Measurements from ENCODE around the gene RPS15A.
"Not testable (repeated sequence)": the region's sequence is repeated elsewhere in the genome, so short reads cannot be mapped to it uniquely, and the experiment has no call there.

The RPS15A gene

DNA sequence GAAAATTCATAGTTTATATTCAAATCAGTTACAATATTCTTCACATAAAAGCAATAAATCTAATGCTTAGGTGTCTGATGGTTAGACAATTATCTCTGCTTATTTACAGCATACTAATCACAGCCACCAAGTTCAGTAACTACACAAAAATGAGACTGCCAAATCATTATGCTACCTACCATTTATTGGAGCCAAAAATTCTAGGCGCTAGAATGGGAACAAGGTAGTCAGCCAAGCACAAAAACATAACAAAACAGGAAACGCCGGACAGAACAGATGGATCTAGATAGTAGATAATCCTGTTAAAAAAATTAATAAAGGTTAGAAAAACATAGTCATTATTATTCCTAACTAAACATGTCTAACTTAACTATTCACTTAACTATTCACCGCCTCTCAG is 7.6 kb upstream of the RPS15A start:
- no peak for FAIRE-seq
- no peak for DNase-seq (ENCODE audit: low spot score)

- no peak for DNase-seq (ENCODE audit: low spot score)
These were observed 6.2 kb upstream of the RPS15A start for GRCh38 chr16:18796377-18796776.

GRCh38 chr16:18792836-18793433 is 2.8 kb upstream of the RPS15A start:
- DNase-seq (ENCODE audit: low spot score) (no peak), FAIRE-seq (no peak)

More at GRCh38 chr16:18796377-18796776, 6.2 kb upstream of the RPS15A start:
- FAIRE-seq: no peak

- no peak for FAIRE-seq
- no peak for DNase-seq (ENCODE audit: low spot score)
These were observed 652 bp downstream of the RPS15A start for GRCh38 chr16:18789515-18789849.

DNA sequence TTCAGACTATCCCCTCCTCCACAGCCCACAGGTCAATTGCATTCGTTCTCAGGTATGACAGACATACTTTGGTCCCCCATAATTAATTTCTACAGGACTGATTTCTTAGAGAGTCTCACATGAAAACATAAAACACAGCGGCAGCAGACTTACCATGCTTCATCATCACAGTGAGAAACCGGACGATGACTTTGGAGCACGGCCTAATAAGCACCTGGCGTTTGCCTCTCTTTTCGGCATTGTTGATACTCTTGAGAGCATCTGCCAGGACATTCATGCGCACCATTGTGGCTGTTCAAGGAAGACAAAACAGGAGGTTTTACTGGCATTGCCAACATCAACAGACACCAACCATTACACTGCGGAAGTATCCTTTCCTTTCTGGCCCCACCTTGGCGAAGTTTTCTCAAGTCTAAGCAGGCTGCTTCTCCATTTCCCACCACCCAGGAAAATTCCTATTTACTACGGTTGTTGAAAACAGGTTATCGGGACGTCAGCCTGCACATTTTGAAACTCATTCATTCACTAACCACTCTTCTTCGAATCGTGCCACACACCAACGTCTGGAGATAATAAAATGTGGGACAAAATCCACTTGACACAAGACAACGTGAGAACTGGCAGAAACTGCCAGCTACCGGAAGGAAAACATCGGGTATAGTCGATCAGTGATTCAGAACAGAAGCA is 1.2 kb downstream of the RPS15A start:
- FAIRE-seq: no peak
- no peak for DNase-seq (ENCODE audit: low spot score)

- DNase-seq (ENCODE audit: low spot score) (no peak), FAIRE-seq (no peak)
These were observed 5.1 kb downstream of the RPS15A start for GRCh38 chr16:18784917-18785623.

DNA sequence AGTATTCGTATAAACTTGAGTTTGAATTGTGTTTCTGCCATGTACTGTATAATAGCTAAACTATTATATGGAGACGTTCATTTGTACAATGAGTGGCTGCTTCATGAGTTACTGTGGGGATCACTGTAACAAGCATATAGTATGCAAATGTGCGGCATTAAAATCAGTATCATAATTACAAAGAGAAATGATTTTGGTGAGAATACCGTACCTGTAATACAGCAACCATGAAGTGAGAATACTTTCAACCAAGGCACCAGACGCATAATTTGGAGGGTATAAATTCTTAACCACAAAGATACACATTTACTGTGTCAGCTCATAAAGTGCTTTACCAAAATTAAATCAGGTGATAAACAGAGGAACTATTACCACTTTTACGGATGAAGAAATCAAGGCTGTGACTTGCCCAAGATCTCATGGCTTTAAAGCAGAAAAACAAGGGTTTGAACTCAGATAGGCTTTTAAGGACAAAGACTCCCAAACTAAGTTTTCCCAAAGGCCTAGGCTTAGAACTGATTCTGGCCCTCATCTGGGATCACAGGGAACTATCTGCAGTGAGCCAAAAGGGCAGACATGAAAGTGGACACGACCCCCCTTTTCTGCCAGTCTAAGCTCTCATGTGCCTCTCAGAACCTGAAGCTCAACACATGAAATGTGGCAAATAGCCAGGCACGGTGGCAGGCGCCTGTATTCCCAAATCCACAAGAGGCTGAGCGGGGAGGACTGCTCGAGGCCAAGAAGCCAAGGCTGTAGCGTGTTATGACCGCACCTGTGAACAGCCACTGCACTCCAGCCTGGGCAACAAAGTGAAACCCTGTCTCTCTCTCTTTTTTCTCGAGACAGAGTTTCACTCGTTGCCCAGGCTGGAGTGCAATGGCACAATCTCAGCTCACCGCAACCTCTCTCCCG is 6.4 kb downstream of the RPS15A start:
- no peak for FAIRE-seq

GRCh38 chr16:18782697-18783429 is 7.3 kb downstream of the RPS15A start:
- FAIRE-seq (no peak), DNase-seq (ENCODE audit: low spot score) (no peak)

More for the DNA sequence above, 6.4 kb downstream of the RPS15A start:
- no peak for DNase-seq (ENCODE audit: low spot score)

DNA sequence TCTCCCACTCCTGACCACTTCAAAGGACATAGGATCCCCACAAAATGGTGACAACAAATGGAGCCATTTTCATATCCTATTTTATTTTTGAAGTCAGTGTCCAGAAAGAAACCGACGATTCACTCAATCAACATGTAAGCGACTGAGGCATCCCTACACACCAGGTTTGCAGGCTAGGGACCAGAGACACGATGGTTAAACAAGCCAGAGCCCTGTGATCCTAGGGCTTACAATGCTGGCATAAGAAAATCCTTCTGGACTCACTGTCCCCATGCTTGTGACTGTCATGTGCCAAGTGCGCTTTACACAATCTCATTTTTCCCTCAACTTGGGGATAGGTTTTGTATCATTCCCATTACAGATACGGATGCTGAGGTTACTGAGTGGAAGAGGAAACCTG is 8.9 kb downstream of the RPS15A start:
- not testable (repeated sequence) for FAIRE-seq

DNA sequence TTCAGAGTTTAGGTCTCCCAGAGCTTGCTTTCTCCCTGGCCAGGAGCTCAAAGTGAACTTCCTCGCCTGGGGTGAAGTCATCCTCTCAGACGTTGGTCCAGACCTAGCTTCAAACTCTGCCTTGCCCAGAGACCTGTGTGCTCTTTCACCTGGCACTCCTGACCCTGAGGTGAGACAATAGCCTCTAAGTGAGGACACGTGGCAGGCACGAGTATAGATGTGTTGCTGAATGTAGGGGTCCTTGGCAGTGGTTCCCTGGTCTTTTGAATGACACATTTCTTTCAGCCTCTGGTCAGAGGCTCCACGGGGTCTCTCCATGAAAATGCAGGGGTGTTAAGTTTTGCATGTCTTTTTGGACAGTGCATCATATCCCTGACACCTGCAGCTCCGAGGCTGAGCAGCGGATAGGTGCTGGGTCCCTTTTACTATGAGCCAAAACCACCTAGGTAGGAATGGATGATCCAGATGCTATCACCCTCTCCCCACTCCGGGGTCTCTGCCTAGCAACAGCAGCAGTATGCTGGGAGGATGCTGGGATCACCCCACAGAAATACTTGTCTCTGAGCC is 9.6 kb downstream of the RPS15A start:
- FAIRE-seq; DNase-seq (ENCODE audit: low spot score): not testable (repeated sequence)

More for the DNA sequence above, 8.9 kb downstream of the RPS15A start:
- not testable (repeated sequence) for DNase-seq (ENCODE audit: low spot score)

- FAIRE-seq; DNase-seq (ENCODE audit: low spot score): not testable (repeated sequence)
These were observed 12.5 kb downstream of the RPS15A start for GRCh38 chr16:18777664-18778063.

GRCh38 chr16:18776334-18776733 is 13.8 kb downstream of the RPS15A start:
- not testable (repeated sequence) for FAIRE-seq; DNase-seq (ENCODE audit: low spot score)

DNA sequence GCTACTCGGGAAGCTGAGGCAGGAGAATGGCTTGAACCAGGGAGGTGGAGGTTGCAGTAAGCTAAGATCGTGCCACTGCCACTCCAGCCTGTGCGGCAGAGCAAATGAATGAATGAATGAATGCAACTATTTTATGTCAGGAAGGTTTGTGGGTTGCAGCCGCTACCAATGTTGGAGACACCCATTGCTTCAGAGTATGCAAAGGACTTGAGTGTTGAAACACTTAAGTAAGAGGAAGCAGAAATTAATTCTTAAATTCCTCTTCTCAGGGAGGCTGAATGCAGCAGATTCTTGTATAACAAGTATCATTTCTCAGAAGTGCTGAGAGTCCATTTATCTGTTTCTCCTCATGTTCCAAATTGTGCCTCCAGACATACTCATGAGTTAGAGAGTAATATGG is 15.5 kb downstream of the RPS15A start:
- DNase-seq (ENCODE audit: low spot score); FAIRE-seq: not testable (repeated sequence)

DNA sequence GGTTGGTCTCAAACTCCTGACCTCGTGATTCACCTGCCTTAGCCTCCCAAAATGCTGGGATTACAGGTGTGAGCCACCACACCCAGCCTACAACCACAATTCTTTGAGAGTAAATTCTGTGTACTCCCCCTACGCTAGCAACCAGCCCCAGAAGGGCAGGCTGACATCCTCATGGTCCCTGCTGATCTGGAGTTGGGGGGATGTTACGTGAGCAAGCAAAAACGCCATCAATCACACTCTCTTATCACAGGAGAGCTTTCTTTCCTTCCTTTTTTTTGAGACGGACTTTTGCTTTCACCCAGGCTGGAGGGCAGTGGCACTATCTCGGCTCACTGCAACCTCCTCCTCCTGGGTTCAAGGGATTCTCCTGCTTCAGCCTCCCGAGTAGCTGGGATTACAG is 18.0 kb downstream of the RPS15A start:
- not testable (repeated sequence) for FAIRE-seq; DNase-seq (ENCODE audit: low spot score)

DNA sequence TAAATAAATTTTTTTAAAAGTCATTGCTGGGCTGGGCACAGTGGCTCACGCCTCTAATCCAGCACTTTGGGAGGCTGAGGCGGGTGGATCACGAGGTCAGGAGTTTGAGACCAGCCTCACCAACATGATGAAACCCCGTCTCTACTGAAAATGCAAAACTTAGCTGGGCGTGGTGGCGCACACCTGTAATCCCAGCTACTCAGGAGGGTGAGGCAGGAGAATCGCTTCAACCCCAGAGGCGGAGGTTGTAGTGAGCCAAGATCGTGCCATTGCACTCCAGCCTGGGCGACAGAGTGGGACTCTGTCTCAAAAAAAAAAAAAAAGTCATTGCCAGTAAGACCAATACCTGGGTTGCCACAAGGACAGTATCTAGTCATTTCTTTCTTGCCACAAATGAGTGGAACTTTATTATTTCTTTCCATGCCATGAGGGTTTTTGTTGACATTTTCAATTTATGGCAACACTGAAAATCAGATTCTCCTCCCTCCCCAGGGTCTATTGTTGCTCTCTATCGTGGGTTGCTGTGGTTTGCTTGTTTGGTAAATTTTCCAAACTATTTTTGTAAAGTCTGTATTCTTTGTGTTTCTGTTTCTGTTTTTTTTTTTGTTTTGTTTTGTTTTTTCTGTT is 19.7 kb downstream of the RPS15A start:
- FAIRE-seq; DNase-seq (ENCODE audit: low spot score): not testable (repeated sequence)

DNA sequence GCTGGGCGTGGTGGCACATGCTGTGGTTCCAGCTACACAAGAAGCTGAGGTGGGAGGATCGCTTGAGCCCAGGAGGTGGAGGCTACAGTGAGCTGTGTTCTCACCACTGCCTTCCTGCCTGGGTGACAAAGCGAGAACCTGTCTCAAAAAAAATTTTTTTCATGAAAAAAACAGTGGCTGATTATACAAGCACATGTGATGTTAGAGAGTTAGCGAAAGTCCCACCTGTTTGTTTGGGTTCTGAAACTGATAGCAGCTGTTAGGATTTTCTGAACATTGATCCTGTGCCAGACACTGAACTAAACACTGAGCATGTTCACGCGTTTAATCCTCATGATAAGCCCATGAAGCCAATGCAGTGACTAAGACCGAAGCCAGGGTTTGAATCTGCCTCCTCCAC is 22.9 kb downstream of the RPS15A start:
- not testable (repeated sequence) for DNase-seq (ENCODE audit: low spot score); FAIRE-seq

- FAIRE-seq; DNase-seq (ENCODE audit: low spot score): not testable (repeated sequence)
These were observed 27.4 kb downstream of the RPS15A start for GRCh38 chr16:18762713-18763112.

DNA sequence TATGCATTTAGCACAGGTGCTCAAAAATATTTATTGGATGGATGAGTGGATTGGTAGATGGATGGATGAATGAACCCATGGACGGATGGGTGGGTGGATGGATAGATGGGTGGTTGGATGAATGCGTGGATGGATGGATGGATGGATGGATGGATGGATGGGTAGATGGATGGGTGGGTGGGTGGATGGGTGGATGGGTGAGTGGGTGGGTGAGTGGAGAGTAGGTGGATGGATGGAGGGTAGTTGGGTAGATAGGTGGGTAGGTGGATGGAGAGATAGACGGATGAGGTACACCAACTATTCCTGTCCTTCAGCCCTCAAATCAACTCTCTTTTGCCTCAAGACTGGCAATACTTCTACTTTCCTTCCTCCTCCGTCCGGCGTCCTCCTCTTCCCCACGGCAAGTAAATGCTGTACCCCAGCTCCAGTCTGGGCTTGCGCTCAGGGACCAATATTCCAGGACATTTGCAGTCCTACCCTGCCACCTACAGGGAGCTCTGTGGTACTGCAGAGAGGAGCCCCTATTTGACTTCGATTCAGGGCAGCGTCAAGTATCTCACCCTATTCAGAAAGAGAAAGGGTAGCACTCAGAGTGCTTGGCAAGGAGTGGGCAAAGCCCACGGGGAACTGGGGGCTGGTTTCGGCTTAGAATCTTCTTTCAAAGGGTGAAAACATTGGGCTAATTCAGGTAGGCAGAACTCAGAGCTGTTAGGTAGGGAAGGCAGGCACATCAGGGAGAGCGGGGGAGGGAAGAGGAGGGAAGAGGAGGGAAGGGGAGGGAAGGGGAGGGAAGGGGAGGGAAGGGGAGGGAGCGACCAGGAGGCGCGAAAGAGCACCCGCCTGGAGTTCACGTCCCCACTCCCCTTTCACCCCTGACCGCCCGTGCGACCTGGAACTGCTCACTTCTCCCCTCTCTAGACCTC is 30.3 kb downstream of the RPS15A start:
- not testable (repeated sequence) for DNase-seq (ENCODE audit: low spot score); FAIRE-seq

Data from urothelium cell line (cell line).